ENCODE data around the gene N4BP2L2.

- TF ChIP-seq CTCF (IDR thresholded peaks at IDR 0.05) (no peak), EZH2 (IDR thresholded peaks at IDR 0.05) (no peak), EZH2phosphoT487 (IDR thresholded peaks at IDR 0.05) (no peak)
Observed at GRCh38 chr13:32425158-32425557, 113.4 kb downstream of the N4BP2L2 start.

All from neural progenitor cell (in vitro differentiated cells).